Measurements from ENCODE around the gene BANK1.

BANK1 gene

GRCh38 chr4:101987623-101988243, 197.2 kb downstream of the BANK1 start:
- TF ChIP-seq ZBTB7A (IDR thresholded peaks at IDR 0.05; ENCODE audit: low read depth) (no peak), TCF12 (IDR thresholded peaks at IDR 0.05; ENCODE audit: low read depth) (no peak), EP300 (IDR thresholded peaks at IDR 0.05; ENCODE audit: borderline replicate concordance) (no peak), RAD21 (IDR thresholded peaks at IDR 0.05; ENCODE audit: low read depth) (no peak), USF1 (IDR thresholded peaks at IDR 0.05) (no peak), YY1 (IDR thresholded peaks at IDR 0.05; ENCODE audit: low read depth) (no peak), TEAD4 (IDR thresholded peaks at IDR 0.05) (no peak), REST (IDR thresholded peaks at IDR 0.05; ENCODE audit: low read depth) (no peak), CREB1 (IDR thresholded peaks at IDR 0.05; ENCODE audit: low read depth) (no peak), NFIC (IDR thresholded peaks at IDR 0.05) (no peak), EGR1 (IDR thresholded peaks at IDR 0.05) (no peak)
- TF ChIP-seq, protein P1, sequence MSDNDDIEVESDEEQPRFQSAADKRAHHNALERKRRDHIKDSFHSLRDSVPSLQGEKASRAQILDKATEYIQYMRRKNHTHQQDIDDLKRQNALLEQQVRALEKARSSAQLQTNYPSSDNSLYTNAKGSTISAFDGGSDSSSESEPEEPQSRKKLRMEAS (IDR thresholded peaks at IDR 0.05), result no peak

GRCh38 chr4:101989551-101989950, 199.0 kb downstream of the BANK1 start:
- TF ChIP-seq EP300 (IDR thresholded peaks at IDR 0.05; ENCODE audit: borderline replicate concordance), result peak; percentile 75; the same call in 1 of the 2 replicates
- TF ChIP-seq CREB1 (IDR thresholded peaks at IDR 0.05; ENCODE audit: low read depth), result no peak
- no peak for TF ChIP-seq ZBTB7A (IDR thresholded peaks at IDR 0.05; ENCODE audit: low read depth)
- TF ChIP-seq, protein P1 (IDR thresholded peaks at IDR 0.05), result no peak
- no peak for TF ChIP-seq EGR1 (IDR thresholded peaks at IDR 0.05)
- TF ChIP-seq CEBPB (IDR thresholded peaks at IDR 0.05), result no peak
- no peak for TF ChIP-seq USF1 (IDR thresholded peaks at IDR 0.05)
- TF ChIP-seq NFIC (IDR thresholded peaks at IDR 0.05), result peak; percentile 51
- TF ChIP-seq TCF12 (IDR thresholded peaks at IDR 0.05; ENCODE audit: low read depth), result no peak
- peak; percentile 78 for TF ChIP-seq TEAD4 (IDR thresholded peaks at IDR 0.05)
- TF ChIP-seq REST (IDR thresholded peaks at IDR 0.05; ENCODE audit: low read depth), result no peak
- no peak for TF ChIP-seq YY1 (IDR thresholded peaks at IDR 0.05; ENCODE audit: low read depth)
- TF ChIP-seq TAF1 (IDR thresholded peaks at IDR 0.05; ENCODE audit: low read depth), result no peak
- TF ChIP-seq RAD21 (IDR thresholded peaks at IDR 0.05; ENCODE audit: low read depth), result no peak
- peak; percentile 60; the same call in 1 of the 2 replicates for TF ChIP-seq FOXM1 (IDR thresholded peaks at IDR 0.05; ENCODE audit: borderline replicate concordance, low read depth)

GRCh38 chr4:101992446-101992845, 201.9 kb downstream of the BANK1 start:
- TF ChIP-seq EP300 (IDR thresholded peaks at IDR 0.05; ENCODE audit: borderline replicate concordance), result no peak

DNA sequence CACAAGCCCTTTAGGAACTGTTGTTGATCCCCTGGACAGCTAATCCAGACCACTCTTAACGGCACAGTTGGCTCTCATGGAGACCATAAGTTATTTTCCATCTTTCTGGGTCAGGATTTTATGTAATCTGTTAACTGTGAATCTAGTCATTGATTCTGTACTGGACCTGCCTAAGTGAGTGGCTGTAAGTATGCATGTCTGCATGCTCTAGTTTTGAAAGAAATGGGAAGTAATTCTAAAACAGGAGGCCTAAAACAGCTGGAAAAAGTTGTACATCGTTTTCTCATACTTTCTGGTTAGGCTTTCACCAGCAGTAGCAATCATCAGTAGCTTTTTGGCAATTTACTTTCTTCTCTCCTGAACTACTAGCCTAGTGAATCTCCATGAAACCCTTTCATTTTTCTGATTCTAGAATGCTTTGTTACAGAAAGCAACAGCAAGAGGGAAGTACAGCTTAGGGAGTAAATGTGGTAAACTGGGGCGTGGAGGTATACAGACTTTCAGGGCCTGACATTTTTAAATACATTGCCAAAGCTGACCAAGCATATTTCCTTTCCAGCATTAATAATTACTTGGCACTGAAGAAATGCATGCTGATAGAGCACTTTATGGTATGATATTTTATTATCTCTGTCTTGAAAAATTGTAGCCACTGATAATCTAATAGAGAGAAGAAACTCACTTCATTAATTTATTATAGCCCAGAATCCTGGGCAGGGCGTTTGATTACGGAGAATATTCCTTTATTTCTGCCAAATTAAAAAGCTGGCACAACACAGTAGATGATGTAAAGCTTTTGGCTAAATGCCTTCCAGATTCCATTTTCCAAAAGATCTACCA, 202.7 kb downstream of the BANK1 start:
- TF ChIP-seq REST (IDR thresholded peaks at IDR 0.05; ENCODE audit: low read depth) (no peak), EGR1 (IDR thresholded peaks at IDR 0.05) (no peak), USF1 (IDR thresholded peaks at IDR 0.05) (no peak), YY1 (IDR thresholded peaks at IDR 0.05; ENCODE audit: low read depth) (no peak), EP300 (IDR thresholded peaks at IDR 0.05; ENCODE audit: borderline replicate concordance) (no peak), CEBPB (IDR thresholded peaks at IDR 0.05) (no peak), TAF1 (IDR thresholded peaks at IDR 0.05; ENCODE audit: low read depth) (no peak), NFIC (IDR thresholded peaks at IDR 0.05) (no peak), RAD21 (IDR thresholded peaks at IDR 0.05; ENCODE audit: low read depth) (no peak), CREB1 (IDR thresholded peaks at IDR 0.05; ENCODE audit: low read depth) (no peak)
- TF ChIP-seq, protein P1 (IDR thresholded peaks at IDR 0.05), result no peak

All from Ishikawa (cell line).